ENCODE results near the gene ZNF750.

The ZNF750 gene

GRCh38 chr17:82859431-82860403, 19.9 kb upstream of the ZNF750 start:
- peak; percentile 71 for DNase-seq

- peak; percentile 49 for DNase-seq
Observed at GRCh38 chr17:82858376-82859126, 18.7 kb upstream of the ZNF750 start.

- no peak for DNase-seq
Observed at GRCh38 chr17:82856361-82856760, 16.5 kb upstream of the ZNF750 start.

GRCh38 chr17:82854226-82854625, 14.4 kb upstream of the ZNF750 start:
- DNase-seq, result no peak

GRCh38 chr17:82851381-82851780, 11.6 kb upstream of the ZNF750 start:
- DNase-seq, result no peak

- no peak for DNase-seq
Observed at GRCh38 chr17:82849076-82849945, 9.5 kb upstream of the ZNF750 start.

GRCh38 chr17:82848022-82848592, 8.3 kb upstream of the ZNF750 start:
- DNase-seq, result peak; percentile 64

GRCh38 chr17:82846061-82846691, 6.4 kb upstream of the ZNF750 start:
- DNase-seq, result no peak

GRCh38 chr17:82845163-82845807, 5.5 kb upstream of the ZNF750 start:
- no peak for DNase-seq

GRCh38 chr17:82844796-82845162, 5.0 kb upstream of the ZNF750 start:
- DNase-seq, result no peak

- DNase-seq, result no peak
Observed at GRCh38 chr17:82843904-82844680, 4.3 kb upstream of the ZNF750 start.

- no peak for DNase-seq
Observed at GRCh38 chr17:82841921-82842596, 2.2 kb upstream of the ZNF750 start.

- DNase-seq, result no peak
Observed at GRCh38 chr17:82840431-82840831, 609 bp upstream of the ZNF750 start.

GRCh38 chr17:82838386-82839063, 1.3 kb downstream of the ZNF750 start:
- DNase-seq, result no peak

GRCh38 chr17:82837586-82838320, 2.1 kb downstream of the ZNF750 start:
- DNase-seq, result no peak

GRCh38 chr17:82836823-82837357, 2.9 kb downstream of the ZNF750 start:
- no peak for DNase-seq

- DNase-seq, result no peak
Observed at GRCh38 chr17:82835766-82836512, 3.9 kb downstream of the ZNF750 start.

- no peak for DNase-seq
Observed at GRCh38 chr17:82835122-82835521, 4.7 kb downstream of the ZNF750 start.
